Heart left ventricle (tissue), 13 donors: ENCODE data around the gene MUC2.

ENCODE experiments used
- POLR2A ChIP-seq, 2 donors: fragments of 450-650 bp; IDR thresholded peaks; one replicate each; pipeline ENCODE4 v1.6.1; 2017; ENCODE audit warnings: antibody characterized with exemption in 2 of 2, mild to moderate bottlenecking in 2 of 2, moderate library complexity in 2 of 2
- TF ChIP-seq, protein P1 (sequence below), 12 donors: fragments of 200-600 bp; sonication (generic) in 4 of 12; IDR thresholded peaks; one replicate each; pipeline versions ENCODE4 v1.5.0 to v1.8.0; 2018 to 2022; ENCODE audit warnings: antibody characterized with exemption in 12 of 12, mild to moderate bottlenecking in 5 of 12
- donor health status: ischemic (EF 13 %, LVEDD 7.1; RV severe dilation, severe dysfunction).
- donor health status: DM: no; HTN: yes; CAD: no.
- donor health status: DM: no; HTN: no; CAD: no.
- donor health status: ischemic (EF 25% LVEDD 6.9; RV normal size, moderate dysfunction).
- donor health status: ischemic (EF 25% LVEDD 5.7; RV mildly dilated, moderate dysfunction).
- donor health status: ischemic (EF 35%, LVEDD 5.7; RV mildly dilated, moderate dysfunction).
- donor health status: nonischemic (EF 11% LVEDD 7.7; RV severe dilation, severe dysfunction).
- donor health status: DM: yes; HTN: yes; CAD: no.
- donor health status: PGD.
- donor health status: ischemic (EF 29% LVEDD 5.4; RV normal size, mild dysfunction).
- donor health status: nonischemic (EF 23%, LVEDD 6.1; RV moderate dilation, normal function).

DNA sequence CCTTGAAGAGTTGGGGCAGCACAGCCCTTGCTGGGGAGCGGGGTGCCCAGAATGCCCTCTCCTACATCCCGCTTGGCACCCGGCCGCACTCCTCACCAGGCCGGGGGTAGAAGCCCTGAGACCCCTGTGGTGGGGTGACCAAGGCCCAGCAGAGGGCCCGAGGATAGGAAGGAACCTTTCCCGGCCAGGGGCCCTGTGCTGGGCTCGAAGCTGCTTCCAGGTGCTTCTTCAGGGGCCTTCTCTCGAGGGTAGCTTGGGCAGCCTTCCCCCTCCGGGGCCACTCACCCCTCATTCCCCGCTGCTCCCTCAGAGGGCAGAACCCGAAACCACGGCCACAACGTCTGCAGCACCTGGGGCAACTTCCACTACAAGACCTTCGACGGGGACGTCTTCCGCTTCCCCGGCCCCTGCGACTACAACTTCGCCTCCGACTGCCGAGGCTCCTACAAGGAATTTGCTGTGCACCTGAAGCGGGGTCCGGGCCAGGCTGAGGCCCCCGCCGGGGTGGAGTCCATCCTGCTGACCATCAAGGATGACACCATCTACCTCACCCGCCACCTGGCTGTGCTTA is 752 bp downstream of the MUC2 start:
- TF ChIP-seq POLR2A (IDR thresholded peaks at IDR 0.05), result no peak
- TF ChIP-seq, protein P1, sequence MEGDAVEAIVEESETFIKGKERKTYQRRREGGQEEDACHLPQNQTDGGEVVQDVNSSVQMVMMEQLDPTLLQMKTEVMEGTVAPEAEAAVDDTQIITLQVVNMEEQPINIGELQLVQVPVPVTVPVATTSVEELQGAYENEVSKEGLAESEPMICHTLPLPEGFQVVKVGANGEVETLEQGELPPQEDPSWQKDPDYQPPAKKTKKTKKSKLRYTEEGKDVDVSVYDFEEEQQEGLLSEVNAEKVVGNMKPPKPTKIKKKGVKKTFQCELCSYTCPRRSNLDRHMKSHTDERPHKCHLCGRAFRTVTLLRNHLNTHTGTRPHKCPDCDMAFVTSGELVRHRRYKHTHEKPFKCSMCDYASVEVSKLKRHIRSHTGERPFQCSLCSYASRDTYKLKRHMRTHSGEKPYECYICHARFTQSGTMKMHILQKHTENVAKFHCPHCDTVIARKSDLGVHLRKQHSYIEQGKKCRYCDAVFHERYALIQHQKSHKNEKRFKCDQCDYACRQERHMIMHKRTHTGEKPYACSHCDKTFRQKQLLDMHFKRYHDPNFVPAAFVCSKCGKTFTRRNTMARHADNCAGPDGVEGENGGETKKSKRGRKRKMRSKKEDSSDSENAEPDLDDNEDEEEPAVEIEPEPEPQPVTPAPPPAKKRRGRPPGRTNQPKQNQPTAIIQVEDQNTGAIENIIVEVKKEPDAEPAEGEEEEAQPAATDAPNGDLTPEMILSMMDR (IDR thresholded peaks at IDR 0.05), result no peak
